ENCODE measurements around the gene PEAK1. TPM values are rescaled to one million over a fixed set of nuclear protein-coding genes. Genes with fewer than 3 reads are reported as not detected.

The PEAK1 gene
- total and polyA plus RNA-seq, 2 experiments from 2014 or later: 7.8 to 34.1 TPM

GRCh38 chr15:77416954-77417353, 3.0 kb downstream of the PEAK1 start:
- H3K27ac ChIP-seq (ENCODE audit: low read depth): no peak overlapping the region
- H3K4me3 ChIP-seq: peak overlapping the region; percentile 31; the same call in 1 of the 2 replicates
- no peak for TF ChIP-seq NANOG (IDR thresholded peaks at IDR 0.05; ENCODE audit: borderline replicate concordance)
- TF ChIP-seq EZH2 (IDR thresholded peaks at IDR 0.05; ENCODE audit: low read depth, unreplicated experiment): no peak
- TF ChIP-seq STAT1 (IDR thresholded peaks at IDR 0.05; ENCODE audit: unreplicated experiment): no peak
- TF ChIP-seq CTCF (conservative IDR thresholded peaks at IDR 0.05; ENCODE audit: low read depth in 2 of 2): no peak
- no peak for TF ChIP-seq CREB1 (CRISPR knock-in tag; IDR thresholded peaks at IDR 0.05; ENCODE audit: low read depth)
- no peak for TF ChIP-seq ZNF462 (CRISPR knock-in tag; IDR thresholded peaks at IDR 0.05)
- TF ChIP-seq REST (IDR thresholded peaks at IDR 0.05; ENCODE audit: unreplicated experiment): no peak
- no peak for TF ChIP-seq ZNF114 (CRISPR knock-in tag; IDR thresholded peaks at IDR 0.05)
- TF ChIP-seq EZH2phosphoT487 (IDR thresholded peaks at IDR 0.05; ENCODE audit: unreplicated experiment): no peak
- TF ChIP-seq ETS1 (IDR thresholded peaks at IDR 0.05): no peak
- TF ChIP-seq JUNB (IDR thresholded peaks at IDR 0.05; ENCODE audit: unreplicated experiment): no peak
- TF ChIP-seq POLR2AphosphoS5 (IDR thresholded peaks at IDR 0.05; ENCODE audit: low read depth): no peak
- TF ChIP-seq ZNF331 (CRISPR knock-in tag; IDR thresholded peaks at IDR 0.05; ENCODE audit: low read depth): no peak
- peak overlapping the region; percentile 50; the same call in 1 of the 2 replicates for H3K4me2 ChIP-seq
- Mint-ChIP-seq H3K27me3 (ENCODE audit: insufficient read depth, low read depth, poor library complexity) (peaks cover 11% of the 10 kb centered on the region), H3K27ac (no peak overlapping the region), H3K4me1 (peaks cover 27% of the 10 kb centered on the region), H3K36me3 (ENCODE audit: low read depth) (peaks cover 3% of the 10 kb centered on the region; the same call in 1 of the 3 replicates), H3K4me3 (peak overlapping the region; percentile 39; the same call in 2 of the 3 replicates), H3K9me3 (no peaks in the 10 kb centered on the region; the same call in 2 of the 3 replicates)
- H3K79me2 ChIP-seq (replicated peaks; ENCODE audit: insufficient read depth): peaks cover 80% of the 10 kb centered on the region
- H3K36me3 ChIP-seq (ENCODE audit: insufficient read depth): no peaks in the 10 kb centered on the region
- no peaks in the 10 kb centered on the region for H3F3A ChIP-seq (replicated peaks; ENCODE audit: low read depth)
- no peaks in the 10 kb centered on the region for H3K9me2 ChIP-seq (ENCODE audit: insufficient read depth)
- peaks cover 41% of the 10 kb centered on the region for H3K4me1 ChIP-seq (ENCODE audit: insufficient read depth)
- no peak overlapping the region for H2AFZ ChIP-seq
- DNase-seq (ENCODE audit: low spot score): peak; percentile 28
- H4K20me1 ChIP-seq (replicated peaks; ENCODE audit: insufficient read depth): peaks cover 29% of the 10 kb centered on the region
- H3K27me3 ChIP-seq (ENCODE audit: insufficient read depth): peaks cover 17% of the 10 kb centered on the region
- ATAC-seq: no peak
